Epithelial cell of esophagus (primary cell): ENCODE results near the gene ARMC9.

Source experiments
- DNase-seq: peaks from one replicate; pipeline ENCODE4 v3.0.0; 2010; ENCODE audit warnings: low read depth
- H3K4me3 ChIP-seq: 2 replicates; pipeline ENCODE4 v1.5.1; 2011; ENCODE audit warnings: mild to moderate bottlenecking, low read length, control low read depth
- TF ChIP-seq, protein P1 (sequence below): IDR thresholded peaks from 2 replicates; pipeline ENCODE4 v1.5.1; 2011; ENCODE audit warnings: low read depth, mild to moderate bottlenecking, low read length, control low read depth, inconsistent platforms; ENCODE audit not compliant: insufficient read depth; ENCODE audit errors: missing control alignments

ARMC9 gene

DNA sequence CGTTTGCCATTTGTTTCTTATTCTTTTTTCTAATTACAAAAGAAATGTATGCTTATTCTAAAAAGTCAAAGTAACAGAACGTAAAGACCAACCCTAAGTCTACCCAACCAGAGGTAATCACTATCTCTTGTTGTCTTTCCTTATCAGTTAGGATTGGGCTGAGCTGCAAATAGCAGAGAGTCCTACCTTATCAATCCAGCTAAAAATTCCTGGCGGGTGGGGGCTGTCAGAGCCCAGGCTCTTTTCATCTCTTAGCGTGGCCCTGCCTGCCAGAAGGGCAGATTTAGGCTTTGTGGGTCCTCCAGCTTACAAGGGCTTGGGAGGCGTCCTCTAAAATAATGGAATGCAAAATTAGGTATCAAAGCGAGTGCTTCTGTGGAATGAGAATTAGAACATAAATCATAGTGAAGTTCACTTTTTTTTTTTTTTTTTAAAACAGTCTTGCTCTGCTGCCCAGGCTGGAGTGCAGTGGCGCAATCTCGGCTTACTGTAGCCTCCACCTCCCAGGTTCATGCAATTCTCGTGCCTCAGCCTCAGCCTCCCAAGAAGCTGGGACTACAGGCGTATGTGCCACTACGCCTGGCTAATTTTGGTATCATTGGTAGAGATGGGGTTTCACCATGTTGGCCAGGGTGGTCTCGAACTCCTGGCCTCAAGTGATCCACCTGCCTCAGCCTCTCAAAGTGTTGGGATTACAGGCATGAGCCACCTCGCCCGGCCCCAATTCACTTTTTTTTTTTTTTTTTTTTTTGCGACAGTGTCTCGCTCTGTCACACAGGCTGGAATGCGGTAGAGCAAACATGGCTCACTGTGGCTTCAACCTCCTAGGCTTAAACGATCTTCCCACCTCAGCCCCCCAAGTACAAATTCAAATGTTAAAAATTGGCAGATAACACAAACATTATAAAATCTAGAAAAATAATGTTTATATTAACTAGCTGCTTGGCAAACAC lies 139.7 kb downstream of the ARMC9 start:
- TF ChIP-seq, protein P1, sequence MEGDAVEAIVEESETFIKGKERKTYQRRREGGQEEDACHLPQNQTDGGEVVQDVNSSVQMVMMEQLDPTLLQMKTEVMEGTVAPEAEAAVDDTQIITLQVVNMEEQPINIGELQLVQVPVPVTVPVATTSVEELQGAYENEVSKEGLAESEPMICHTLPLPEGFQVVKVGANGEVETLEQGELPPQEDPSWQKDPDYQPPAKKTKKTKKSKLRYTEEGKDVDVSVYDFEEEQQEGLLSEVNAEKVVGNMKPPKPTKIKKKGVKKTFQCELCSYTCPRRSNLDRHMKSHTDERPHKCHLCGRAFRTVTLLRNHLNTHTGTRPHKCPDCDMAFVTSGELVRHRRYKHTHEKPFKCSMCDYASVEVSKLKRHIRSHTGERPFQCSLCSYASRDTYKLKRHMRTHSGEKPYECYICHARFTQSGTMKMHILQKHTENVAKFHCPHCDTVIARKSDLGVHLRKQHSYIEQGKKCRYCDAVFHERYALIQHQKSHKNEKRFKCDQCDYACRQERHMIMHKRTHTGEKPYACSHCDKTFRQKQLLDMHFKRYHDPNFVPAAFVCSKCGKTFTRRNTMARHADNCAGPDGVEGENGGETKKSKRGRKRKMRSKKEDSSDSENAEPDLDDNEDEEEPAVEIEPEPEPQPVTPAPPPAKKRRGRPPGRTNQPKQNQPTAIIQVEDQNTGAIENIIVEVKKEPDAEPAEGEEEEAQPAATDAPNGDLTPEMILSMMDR, result no peak
- no peak for DNase-seq

DNA sequence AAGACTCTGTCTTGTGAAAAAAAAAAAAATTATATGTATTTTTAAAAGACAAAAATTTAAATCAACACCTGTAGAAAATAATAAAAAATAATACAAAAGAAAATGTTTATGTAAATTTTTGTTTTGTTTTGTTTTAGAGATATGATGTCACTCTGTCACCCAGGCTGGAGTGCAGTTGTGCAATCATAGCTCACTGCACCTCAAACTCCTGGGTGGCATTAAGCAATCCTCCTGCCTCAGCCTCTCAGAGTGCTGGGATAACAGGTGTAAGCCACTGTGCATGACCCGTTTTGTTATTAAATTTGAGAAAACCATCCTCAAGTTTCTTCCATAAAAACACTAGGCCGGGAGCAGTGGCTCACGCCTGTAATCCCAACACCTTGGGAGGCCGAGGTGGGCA lies 140.9 kb downstream of the ARMC9 start:
- no peak for DNase-seq
- no peak overlapping the region for H3K4me3 ChIP-seq
- TF ChIP-seq, protein P1, result no peak

More for the DNA sequence above, 139.7 kb downstream of the ARMC9 start:
- H3K4me3 ChIP-seq, result no peak overlapping the region

DNA sequence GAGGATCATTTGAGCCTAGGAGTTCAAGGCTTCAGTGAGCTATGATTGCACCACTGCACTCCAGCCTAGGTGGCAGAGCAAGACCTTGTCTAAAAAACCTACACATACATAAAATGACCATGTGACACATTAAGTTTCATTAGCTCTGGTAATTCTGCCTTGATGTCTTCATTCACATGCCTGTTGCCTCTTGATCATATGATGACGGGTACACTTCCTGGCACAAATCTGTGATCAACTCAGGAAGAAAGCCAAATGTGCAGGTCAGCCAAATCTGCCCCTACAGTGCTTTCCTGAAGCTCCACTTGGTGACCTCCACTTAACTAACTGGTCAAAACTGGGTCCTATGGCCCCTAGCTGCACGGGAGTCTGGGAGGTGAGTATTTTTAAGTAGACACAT lies 142.7 kb downstream of the ARMC9 start:
- no peak for DNase-seq
- no peak overlapping the region for H3K4me3 ChIP-seq
- TF ChIP-seq, protein P1, result no peak

DNA sequence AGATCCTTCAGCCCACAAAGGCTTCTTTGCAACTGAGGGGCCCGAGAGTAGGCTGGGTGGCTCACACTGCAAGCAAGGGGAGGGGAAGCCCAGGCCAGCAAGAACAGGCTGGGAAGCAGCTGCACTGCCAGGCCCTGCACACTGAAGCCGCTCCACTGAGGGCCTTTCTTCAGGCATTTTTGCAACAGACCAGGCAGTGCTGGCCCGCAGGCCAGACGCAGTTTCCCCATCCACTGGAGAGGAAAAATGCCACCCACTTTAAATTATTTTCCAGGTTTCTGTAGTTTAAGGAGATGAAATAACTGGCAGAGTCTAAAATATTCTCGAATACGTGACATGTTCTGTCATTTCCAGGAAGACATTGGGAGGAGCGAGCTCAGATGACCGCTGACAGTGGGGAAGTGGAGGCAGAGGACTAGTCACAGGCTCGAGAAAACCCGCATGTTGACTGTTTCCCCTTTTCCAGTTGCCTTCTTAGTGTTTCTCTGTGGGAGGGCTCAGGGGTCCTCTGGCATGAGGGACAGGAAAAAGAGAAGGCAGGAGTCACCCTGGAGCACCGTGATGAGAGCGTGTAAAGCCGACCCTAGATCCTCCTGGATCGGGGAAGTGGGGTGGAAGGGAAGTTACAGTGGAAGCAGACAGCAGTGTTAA lies 143.8 kb downstream of the ARMC9 start:
- no peak for DNase-seq
- no peak overlapping the region for H3K4me3 ChIP-seq
- TF ChIP-seq, protein P1, result no peak

DNA sequence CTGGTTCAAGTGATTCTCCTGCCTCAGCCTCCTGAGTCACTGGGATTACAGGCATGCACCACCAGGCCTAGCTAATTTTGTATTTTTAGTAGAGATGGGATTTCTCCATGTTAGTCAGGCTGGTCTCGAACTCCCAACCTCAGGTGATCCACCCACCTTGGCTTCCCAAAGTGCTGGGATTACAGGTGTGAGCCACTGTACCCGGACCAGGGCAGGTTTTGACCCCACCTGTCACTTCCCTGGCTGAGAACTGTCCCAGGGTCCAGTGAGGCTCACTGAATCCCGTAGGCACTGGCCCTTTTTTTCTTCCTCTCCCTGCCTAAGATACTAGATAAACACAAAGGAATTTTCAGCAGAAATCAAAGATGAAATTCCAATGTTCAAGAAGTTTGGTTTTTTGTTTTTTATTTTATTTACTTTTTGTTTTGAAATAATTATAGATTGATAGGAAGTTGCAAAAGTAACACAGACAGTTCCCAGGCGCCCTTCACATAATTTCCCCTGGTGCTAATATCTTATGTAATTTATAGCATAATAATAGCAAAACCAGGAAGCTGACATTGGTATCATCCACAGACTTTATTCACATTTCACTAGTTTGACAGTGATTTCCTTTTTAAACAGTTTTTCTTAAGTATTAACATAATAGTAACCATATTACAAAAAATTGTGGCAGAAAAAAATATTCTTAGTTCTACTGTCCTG lies 144.7 kb downstream of the ARMC9 start:
- TF ChIP-seq, protein P1, result no peak
- DNase-seq, result no peak
- H3K4me3 ChIP-seq, result no peak overlapping the region

DNA sequence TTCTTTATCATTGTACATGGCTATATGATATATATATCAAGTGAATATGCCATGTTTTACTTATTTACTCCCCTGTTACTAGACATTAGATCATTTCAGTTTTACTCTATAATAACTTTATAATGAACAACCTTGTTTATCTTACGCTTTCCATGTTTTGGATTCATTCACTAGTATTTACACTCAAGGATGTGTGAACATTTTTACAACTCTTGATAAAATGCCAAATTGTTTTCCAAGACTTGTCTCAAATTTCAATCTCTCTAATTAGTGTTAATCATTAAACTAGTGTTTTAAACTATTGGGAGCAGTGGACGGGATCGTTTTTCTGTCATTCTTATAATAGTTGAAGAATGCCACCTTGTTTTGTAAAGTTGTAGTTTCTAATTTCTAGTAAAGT lies 145.6 kb downstream of the ARMC9 start:
- H3K4me3 ChIP-seq, result no peak overlapping the region
- TF ChIP-seq, protein P1, result no peak
- DNase-seq, result no peak
